CD4-positive, alpha-beta T cell treated with Interleukin-12 subunit alpha and Interleukin-12 subunit beta, for 1 hour (primary cell): Measurements from ENCODE around the gene AHCYL1.

ENCODE experiments used
- DNase-seq: peaks from one replicate; pipeline ENCODE4 v3.0.0-alpha.2; 2020

AHCYL1 gene

DNA sequence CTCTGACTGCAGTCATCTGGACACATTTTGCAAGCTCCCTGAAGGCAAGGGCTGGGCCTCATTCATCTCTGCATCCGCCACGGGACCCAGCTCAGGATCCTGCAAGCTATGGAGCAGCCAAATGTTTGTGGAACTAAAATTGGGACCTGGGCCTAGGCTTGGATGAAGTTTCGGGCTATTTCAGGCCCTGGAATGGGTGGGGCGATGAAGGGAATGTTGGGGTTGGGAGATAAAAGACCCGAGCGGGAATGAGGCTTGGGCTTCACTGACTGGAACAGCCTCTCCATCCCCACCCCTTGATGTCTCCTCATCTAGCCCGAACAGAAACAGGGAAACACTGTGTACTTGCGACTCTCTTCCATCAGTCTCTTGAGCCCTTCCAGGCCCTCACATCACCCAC is 7.3 kb upstream of the AHCYL1 start:
- no peak for DNase-seq

DNA sequence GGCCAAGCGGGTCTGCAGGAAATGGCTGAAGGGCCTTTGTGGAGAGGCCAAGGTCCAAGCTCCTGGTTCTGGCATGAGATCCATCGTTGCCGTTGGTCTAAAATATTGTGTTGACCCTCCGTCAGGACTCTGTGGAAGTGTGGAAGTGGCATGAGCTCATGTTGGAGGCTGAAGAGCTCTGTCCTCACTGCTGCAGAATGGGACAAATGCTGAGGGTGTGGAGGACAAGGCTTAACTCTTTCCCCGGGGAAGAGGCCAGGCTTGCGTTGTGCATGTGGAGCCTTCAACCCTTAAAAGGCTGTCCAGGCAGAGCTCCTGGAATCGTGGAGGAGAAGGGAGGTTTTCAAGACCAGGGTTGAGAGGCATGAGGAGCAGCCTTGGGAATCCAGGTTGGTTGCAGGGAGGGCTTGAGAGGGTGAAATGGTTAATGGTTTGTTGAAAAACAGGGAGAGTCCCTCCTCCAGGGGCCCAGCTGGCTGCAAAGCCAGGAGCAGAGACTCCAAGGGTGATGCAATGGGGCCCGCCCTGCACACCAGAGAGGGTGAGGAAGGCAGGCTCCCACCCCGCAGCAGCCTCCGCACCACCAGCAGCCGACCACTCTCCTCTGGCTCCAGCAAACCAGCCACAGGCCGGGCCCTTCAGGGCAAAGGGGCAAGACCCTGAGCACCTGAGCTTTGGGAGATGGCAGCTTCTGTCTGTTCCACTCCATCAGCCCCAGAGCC is 6.7 kb upstream of the AHCYL1 start:
- no peak for DNase-seq

DNA sequence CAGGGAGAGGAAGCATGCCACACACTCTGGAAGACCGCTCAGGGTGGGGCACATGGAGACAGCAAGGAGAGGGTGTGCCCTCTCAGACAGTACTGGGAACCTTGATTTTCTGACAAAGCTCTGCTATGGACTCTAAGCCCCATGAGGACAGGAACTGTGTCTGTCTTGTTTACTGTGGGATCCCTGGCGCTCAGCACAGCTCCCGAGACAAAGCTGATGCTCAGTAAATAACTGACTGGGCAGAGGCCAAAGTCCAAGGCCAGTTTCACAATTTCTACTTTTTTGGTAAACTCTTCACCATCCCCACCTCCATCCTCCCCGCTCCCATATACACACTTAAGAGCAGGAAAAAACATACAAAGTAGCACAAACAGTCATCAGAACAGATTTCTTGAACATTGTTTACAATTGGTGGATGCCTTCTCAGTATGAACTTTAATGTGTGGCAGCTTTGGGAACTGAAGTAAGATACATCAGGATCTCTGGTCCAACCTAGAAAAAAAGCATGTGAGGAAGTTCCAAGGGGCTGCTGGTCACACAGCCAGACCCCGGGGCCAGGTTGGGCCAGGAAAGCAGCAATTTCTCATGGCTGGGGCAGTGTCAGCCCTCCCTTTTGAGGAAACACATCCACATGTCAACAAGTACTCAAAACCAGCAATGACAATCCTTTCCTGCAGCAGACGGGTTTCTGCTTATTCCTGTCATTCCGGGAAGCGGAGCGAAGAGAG is 5.6 kb upstream of the AHCYL1 start:
- no peak for DNase-seq

GRCh38 chr1:109979489-109980091 is 5.0 kb upstream of the AHCYL1 start:
- no peak for DNase-seq

- DNase-seq, result peak; percentile 34
Measured at GRCh38 chr1:109980324-109981003, 4.1 kb upstream of the AHCYL1 start.

- DNase-seq, result no peak
Measured at GRCh38 chr1:109981004-109981335, 3.6 kb upstream of the AHCYL1 start.

DNA sequence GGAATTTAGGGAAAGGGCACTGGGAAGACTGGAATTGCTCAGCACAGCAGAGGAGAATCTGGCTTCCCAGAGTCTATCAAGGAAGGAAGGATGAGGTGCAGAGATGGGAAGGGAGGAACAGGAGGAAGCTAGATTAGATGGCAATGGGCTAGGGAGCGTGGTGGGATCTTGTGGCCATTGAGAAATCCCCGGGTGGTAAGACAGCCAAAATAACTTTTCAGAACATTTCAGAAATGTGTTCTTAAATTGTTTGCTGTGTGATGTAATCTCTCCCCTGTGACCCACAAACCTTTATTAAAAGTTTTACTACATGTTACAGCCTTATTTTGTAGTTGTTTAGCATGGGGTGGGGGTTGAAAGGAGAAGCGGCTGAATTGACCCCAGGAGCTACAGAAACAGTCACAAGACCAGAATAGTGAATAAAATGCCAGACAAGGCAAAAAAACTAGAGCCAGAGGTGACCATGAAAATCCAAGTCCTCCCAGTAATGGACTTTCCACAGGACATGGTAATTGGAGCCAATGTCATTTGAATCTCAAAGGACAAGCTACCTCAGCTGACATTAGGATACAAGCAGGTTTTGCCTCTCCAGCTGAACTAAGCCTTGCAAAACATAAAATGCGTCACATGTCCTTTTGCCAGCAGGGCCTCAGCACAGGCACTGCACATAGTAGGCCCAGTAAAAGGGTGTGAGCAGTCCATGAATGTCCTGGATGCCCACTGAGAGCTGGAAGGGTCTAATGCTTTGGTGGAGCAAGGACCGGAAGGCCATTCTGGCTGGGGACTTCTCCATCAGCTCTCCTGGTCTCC is 980 bp upstream of the AHCYL1 start:
- no peak for DNase-seq

DNA sequence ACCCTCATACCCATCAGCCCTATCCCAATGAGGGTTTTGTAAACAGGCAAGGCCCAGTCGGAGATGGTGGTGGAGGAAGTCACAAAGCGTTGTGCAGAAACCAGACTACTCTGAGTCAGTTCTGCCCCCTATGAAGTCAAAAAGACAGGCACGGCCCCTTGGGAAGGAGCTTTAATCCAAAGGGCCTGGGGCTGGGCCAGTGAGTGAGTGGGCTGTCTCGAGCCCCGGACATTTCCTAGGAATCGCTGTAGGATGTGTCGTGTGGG is 442 bp upstream of the AHCYL1 start:
- DNase-seq, result no peak

DNA sequence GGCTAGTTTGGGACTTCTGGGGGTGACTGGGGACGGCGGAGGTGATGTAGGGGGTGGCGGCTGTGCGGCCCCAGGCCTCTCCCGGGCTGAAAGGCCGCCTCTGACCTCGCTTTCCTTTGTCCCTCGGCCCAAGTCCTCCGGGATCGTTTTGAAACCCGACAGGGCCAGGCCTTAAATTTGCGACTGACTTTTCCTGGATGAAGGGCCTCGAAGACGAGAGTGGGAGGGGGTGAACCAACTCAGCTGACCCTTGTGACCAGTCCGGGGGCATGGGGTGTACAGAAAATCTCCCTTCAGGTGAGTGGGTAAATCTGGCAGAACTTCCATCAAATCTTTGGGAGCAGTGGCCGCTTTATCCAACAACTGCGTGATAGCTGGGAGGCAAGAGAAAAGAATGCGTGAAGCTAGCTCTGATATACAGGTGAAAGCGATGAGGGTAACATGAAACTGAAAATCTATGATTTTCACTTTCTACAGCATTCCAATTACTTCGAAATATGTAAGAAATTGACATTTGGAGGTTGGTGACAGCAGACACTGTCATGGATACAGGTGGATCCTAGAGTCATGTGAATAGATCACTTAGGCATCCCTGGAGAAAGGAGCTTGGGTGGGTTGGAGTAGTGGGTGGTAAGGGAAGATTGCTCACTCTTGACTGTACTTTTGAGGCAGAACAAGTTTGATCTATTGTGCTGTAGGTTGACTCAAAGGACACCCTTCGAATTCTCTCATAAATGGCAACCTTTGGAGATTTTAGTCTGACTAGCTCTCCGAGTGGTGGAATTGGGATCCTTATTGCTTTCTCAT is 885 bp downstream of the AHCYL1 start:
- no peak for DNase-seq

DNA sequence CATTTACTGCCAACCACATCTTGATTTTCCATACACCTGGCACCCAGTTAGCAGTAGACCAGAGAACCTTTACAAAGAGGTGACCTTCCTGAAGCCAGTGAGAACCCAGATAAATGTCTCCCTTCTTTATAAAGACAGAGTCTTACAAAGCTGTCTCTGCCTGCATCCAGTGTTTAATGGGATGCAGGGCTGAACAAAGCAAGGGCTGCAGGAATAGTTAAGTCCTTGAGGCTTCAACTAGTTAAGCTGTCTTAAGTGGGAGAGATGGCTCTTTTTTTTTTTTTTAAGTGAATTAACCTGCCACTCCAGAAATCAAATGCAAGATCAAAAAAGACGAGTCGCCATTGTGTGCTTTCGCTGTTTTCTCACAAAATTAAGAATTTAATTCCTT is 1.5 kb downstream of the AHCYL1 start:
- DNase-seq, result no peak

GRCh38 chr1:109988349-109988914 is 3.9 kb downstream of the AHCYL1 start:
- DNase-seq, result no peak

- DNase-seq, result no peak
Measured at GRCh38 chr1:109989506-109990301, 5.1 kb downstream of the AHCYL1 start.

DNA sequence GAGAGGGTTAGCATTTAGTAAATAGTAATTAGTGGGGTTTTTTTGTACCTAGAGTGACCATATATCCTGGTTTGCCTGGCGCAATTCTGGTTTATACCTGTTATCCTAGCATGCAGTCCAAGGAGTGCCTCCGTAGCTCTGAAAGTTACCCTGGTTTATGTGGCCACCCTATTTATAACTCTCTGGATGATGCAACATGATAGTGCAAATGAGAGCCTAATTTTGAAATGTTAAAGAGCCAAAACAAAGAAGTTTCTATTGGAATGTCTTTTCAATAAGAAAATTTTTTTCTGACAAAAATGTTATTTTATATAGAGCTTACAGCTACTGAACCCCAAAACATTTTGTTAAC is 5.7 kb downstream of the AHCYL1 start:
- DNase-seq, result no peak

GRCh38 chr1:109991400-109991925 is 6.9 kb downstream of the AHCYL1 start:
- no peak for DNase-seq

GRCh38 chr1:109993885-109994284 is 9.3 kb downstream of the AHCYL1 start:
- DNase-seq, result no peak

GRCh38 chr1:109994654-109995053 is 10.1 kb downstream of the AHCYL1 start:
- no peak for DNase-seq

GRCh38 chr1:109995536-109995935 is 11.0 kb downstream of the AHCYL1 start:
- no peak for DNase-seq

- no peak for DNase-seq
Measured at GRCh38 chr1:109996476-109996875, 11.9 kb downstream of the AHCYL1 start.

- DNase-seq, result no peak
Measured at GRCh38 chr1:109997204-109997866, 12.8 kb downstream of the AHCYL1 start.

DNA sequence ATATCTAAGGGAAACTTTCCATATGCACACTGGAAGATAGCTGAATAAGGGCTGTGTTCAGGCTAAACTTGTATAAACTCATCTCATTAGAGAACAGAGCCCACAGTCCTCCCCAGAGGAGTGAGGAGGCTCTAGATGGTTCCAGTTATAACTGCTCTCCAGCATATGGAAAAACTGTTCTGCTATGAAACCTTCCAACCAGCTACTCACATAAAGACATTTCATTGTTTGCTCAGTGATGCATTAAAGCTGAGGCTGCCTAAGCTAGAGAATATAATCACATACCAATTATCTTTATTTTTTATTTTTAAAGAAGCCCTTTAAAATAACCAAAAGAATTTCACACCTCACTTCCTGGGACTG is 13.3 kb downstream of the AHCYL1 start:
- no peak for DNase-seq
